Adipocyte (in vitro differentiated cells): ENCODE data around the gene EIPR1.
A peak's percentile ranks its signal among the peaks of the same experiment; 100 is the strongest.

Experiments
- DNase-seq: peaks from one replicate; pipeline ENCODE4 v3.0.0-alpha.2; 2015; ENCODE audit warnings: low read depth
- H3K27me3 ChIP-seq: replicated peaks from 2 replicates; pipeline ENCODE4 v1.7.0; 2013; ENCODE audit warnings: mild to moderate bottlenecking, low read length, moderate library complexity; ENCODE audit not compliant: control insufficient read depth, insufficient read depth
- H3K36me3 ChIP-seq: 2 replicates; pipeline ENCODE4 v1.7.0; 2013; ENCODE audit warnings: low read length, mild to moderate bottlenecking, moderate library complexity; ENCODE audit not compliant: control insufficient read depth, insufficient read depth, severe bottlenecking
- H3K4me1 ChIP-seq: 2 replicates; pipeline ENCODE4 v1.7.0; 2013; ENCODE audit warnings: mild to moderate bottlenecking, low read length, moderate library complexity; ENCODE audit not compliant: control insufficient read depth, insufficient read depth
- H3K4me3 ChIP-seq: 2 replicates; pipeline ENCODE4 v1.7.0; 2013; ENCODE audit warnings: mild to moderate bottlenecking, low read length, moderate library complexity
- H3K9ac ChIP-seq: 2 replicates; pipeline ENCODE4 v1.7.0; 2013; ENCODE audit warnings: mild to moderate bottlenecking, low read length, moderate library complexity
- H3K9me3 ChIP-seq: 2 replicates; pipeline ENCODE4 v1.7.0; 2013; ENCODE audit warnings: mild to moderate bottlenecking, low read length, moderate library complexity; ENCODE audit not compliant: control insufficient read depth

The EIPR1 gene

GRCh38 chr2:3311601-3312000 lies 66.0 kb downstream of the EIPR1 start:
- Histone ChIP-seq H3K27me3 (no peaks in the 10 kb centered on the region), H3K36me3 (no peaks in the 10 kb centered on the region), H3K4me1 (peaks cover 1% of the 10 kb centered on the region), H3K4me3 (no peak overlapping the region), H3K9ac (no peak overlapping the region), H3K9me3 (no peaks in the 10 kb centered on the region)
- DNase-seq, result no peak

GRCh38 chr2:3309496-3310355 lies 67.9 kb downstream of the EIPR1 start:
- DNase-seq, result no peak
- no peaks in the 10 kb centered on the region for H3K36me3 ChIP-seq
- H3K9me3 ChIP-seq, result no peaks in the 10 kb centered on the region
- no peaks in the 10 kb centered on the region for H3K27me3 ChIP-seq
- H3K9ac ChIP-seq, result no peak overlapping the region
- H3K4me3 ChIP-seq, result no peak overlapping the region
- H3K4me1 ChIP-seq, result no peaks in the 10 kb centered on the region

- no peaks in the 10 kb centered on the region for H3K9me3 ChIP-seq
- peaks cover 6% of the 10 kb centered on the region for H3K4me1 ChIP-seq
- no peak overlapping the region for H3K4me3 ChIP-seq
- DNase-seq, result no peak
- no peak overlapping the region for H3K9ac ChIP-seq
- no peaks in the 10 kb centered on the region for H3K36me3 ChIP-seq
- no peaks in the 10 kb centered on the region for H3K27me3 ChIP-seq
Measured at GRCh38 chr2:3307901-3308300, 69.7 kb downstream of the EIPR1 start.

GRCh38 chr2:3307236-3307635 lies 70.4 kb downstream of the EIPR1 start:
- Histone ChIP-seq H3K4me1 (peaks cover 6% of the 10 kb centered on the region), H3K9me3 (no peaks in the 10 kb centered on the region), H3K9ac (no peak overlapping the region), H3K36me3 (no peaks in the 10 kb centered on the region), H3K4me3 (no peak overlapping the region), H3K27me3 (no peaks in the 10 kb centered on the region)
- DNase-seq, result no peak

- no peak for DNase-seq
- no peak overlapping the region for H3K9ac ChIP-seq
- no peaks in the 10 kb centered on the region for H3K9me3 ChIP-seq
- H3K4me3 ChIP-seq, result no peak overlapping the region
- peaks cover 6% of the 10 kb centered on the region for H3K4me1 ChIP-seq
- H3K27me3 ChIP-seq, result no peaks in the 10 kb centered on the region
- H3K36me3 ChIP-seq, result no peaks in the 10 kb centered on the region
Measured at GRCh38 chr2:3305952-3306351, 71.7 kb downstream of the EIPR1 start.

GRCh38 chr2:3305431-3305830 lies 72.2 kb downstream of the EIPR1 start:
- Histone ChIP-seq H3K4me3 (no peak overlapping the region), H3K4me1 (peaks cover 6% of the 10 kb centered on the region), H3K9me3 (no peaks in the 10 kb centered on the region), H3K36me3 (no peaks in the 10 kb centered on the region), H3K27me3 (no peaks in the 10 kb centered on the region), H3K9ac (no peak overlapping the region)
- DNase-seq, result no peak

GRCh38 chr2:3303583-3304406 lies 73.8 kb downstream of the EIPR1 start:
- DNase-seq, result peak; percentile 87

GRCh38 chr2:3302751-3303582 lies 74.7 kb downstream of the EIPR1 start:
- no peak for DNase-seq
- Histone ChIP-seq H3K9me3 (no peaks in the 10 kb centered on the region), H3K27me3 (no peaks in the 10 kb centered on the region), H3K36me3 (no peaks in the 10 kb centered on the region), H3K4me1 (peaks cover 6% of the 10 kb centered on the region), H3K4me3 (peak overlapping the region; percentile 74), H3K9ac (peak overlapping the region; percentile 72)

More at GRCh38 chr2:3303583-3304406, 73.8 kb downstream of the EIPR1 start:
- Histone ChIP-seq H3K9ac (peak overlapping the region; percentile 72), H3K4me1 (peaks cover 6% of the 10 kb centered on the region), H3K4me3 (peak overlapping the region; percentile 74), H3K27me3 (no peaks in the 10 kb centered on the region), H3K36me3 (no peaks in the 10 kb centered on the region), H3K9me3 (no peaks in the 10 kb centered on the region)

- DNase-seq, result no peak
- H3K9ac ChIP-seq, result no peak overlapping the region
Measured at GRCh38 chr2:3302421-3302750, 75.2 kb downstream of the EIPR1 start.

GRCh38 chr2:3301001-3301400 lies 76.6 kb downstream of the EIPR1 start:
- H3K4me1 ChIP-seq, result peaks cover 6% of the 10 kb centered on the region
- no peak for DNase-seq
- no peaks in the 10 kb centered on the region for H3K27me3 ChIP-seq
- no peak overlapping the region for H3K4me3 ChIP-seq
- no peak overlapping the region for H3K9ac ChIP-seq
- H3K36me3 ChIP-seq, result no peaks in the 10 kb centered on the region
- H3K9me3 ChIP-seq, result no peaks in the 10 kb centered on the region

More at GRCh38 chr2:3302421-3302750, 75.2 kb downstream of the EIPR1 start:
- Histone ChIP-seq H3K4me3 (no peak overlapping the region), H3K27me3 (no peaks in the 10 kb centered on the region), H3K4me1 (peaks cover 6% of the 10 kb centered on the region), H3K36me3 (no peaks in the 10 kb centered on the region), H3K9me3 (no peaks in the 10 kb centered on the region)
